Measurements from ENCODE around the gene SPAG7. TPM values are rescaled to one million over a fixed set of nuclear protein-coding genes. Genes with fewer than 3 reads are reported as not detected.
A peak's percentile ranks its signal among the peaks of the same experiment; 100 is the strongest.
"Not testable (repeated sequence)": the region's sequence is repeated elsewhere in the genome, so short reads cannot be mapped to it uniquely, and the experiment has no call there.

SPAG7 gene

DNA sequence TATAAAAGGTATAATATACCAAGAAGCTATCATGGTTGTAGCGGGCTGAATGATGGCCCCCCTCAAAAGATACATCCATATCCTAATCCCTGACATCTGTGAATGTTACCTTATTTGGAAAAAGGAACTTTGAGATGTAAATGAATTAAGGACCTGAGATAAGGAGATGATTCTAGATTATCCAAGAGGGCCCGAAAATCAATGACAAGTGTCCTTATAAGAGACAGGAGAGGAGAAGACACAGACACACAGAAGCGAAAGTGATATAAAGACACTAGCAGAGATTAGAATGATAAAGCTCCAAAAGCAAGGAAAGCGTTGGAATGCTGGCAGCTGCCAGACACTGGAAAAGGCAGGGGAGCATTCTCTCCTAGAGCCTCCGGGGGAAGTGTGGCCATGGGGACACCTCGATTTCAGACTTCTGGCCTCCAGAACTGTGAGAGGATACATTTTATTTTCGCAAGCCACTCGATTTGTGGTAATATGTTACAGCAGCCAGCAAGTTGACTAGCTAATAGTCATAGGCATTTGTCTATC is 48.0 kb downstream of the SPAG7 start:
- H3K23ac ChIP-seq (ENCODE audit: low read depth, low read length, poor library complexity) = no peak overlapping the region
- H2BK15ac ChIP-seq (ENCODE audit: low read length) = no peak overlapping the region
- no peaks in the 10 kb centered on the region for H3K9me3 ChIP-seq (replicated peaks in 1 of 2; ENCODE audit: control insufficient read depth in 2 of 2, insufficient read depth in 1 of 2, low read depth in 1 of 2, low read length in 2 of 2)
- no peak overlapping the region for H2AK5ac ChIP-seq (ENCODE audit: low read depth, low read length)
- H4K8ac ChIP-seq (ENCODE audit: low read depth, low read length) = no peak overlapping the region
- no peaks in the 10 kb centered on the region for H3K4me1 ChIP-seq (ENCODE audit: control insufficient read depth in 2 of 2, insufficient read depth in 1 of 2, low read depth in 1 of 2, low read length in 2 of 2)
- H2BK120ac ChIP-seq (ENCODE audit: low read depth, low read length) = no peak overlapping the region
- H3K18ac ChIP-seq (ENCODE audit: low read length) = no peak overlapping the region
- H3K9ac ChIP-seq (ENCODE audit: low read depth, low read length, poor library complexity) = no peak overlapping the region
- H3K27me3 ChIP-seq (ENCODE audit: control insufficient read depth in 3 of 3, insufficient read depth in 3 of 3, low read depth in 1 of 3, low read length in 3 of 3) = no peaks in the 10 kb centered on the region
- no peak overlapping the region for H4K91ac ChIP-seq (ENCODE audit: low read depth, low read length, poor library complexity)
- H2BK12ac ChIP-seq (ENCODE audit: low read length) = no peak overlapping the region
- no peak overlapping the region for H3K27ac ChIP-seq (replicated peaks; ENCODE audit: low read length)
- H3K14ac ChIP-seq (ENCODE audit: low read length) = no peak overlapping the region
- no peak overlapping the region for H3K4me2 ChIP-seq (ENCODE audit: insufficient read depth, low read length, poor library complexity, severe bottlenecking)
- no peak for DNase-seq (ENCODE audit: low spot score)
- H3K4ac ChIP-seq (ENCODE audit: low read length) = no peak overlapping the region
- no CpG with 5 or more reads among the region's 8 CpGs for WGBS, 2 donors (ENCODE audit: extremely low coverage in 2 of 2, insufficient read length in 2 of 2, insufficient replicate concordance in 1 of 2)
- H3K79me1 ChIP-seq (ENCODE audit: low read depth, low read length) = no peaks in the 10 kb centered on the region
- H3K36me3 ChIP-seq (replicated peaks in 1 of 2; ENCODE audit: control insufficient read depth in 2 of 2, insufficient read depth in 2 of 2, low read length in 2 of 2) = no peaks in the 10 kb centered on the region
- H3K4me3 ChIP-seq (ENCODE audit: low read length in 2 of 2) = no peak overlapping the region
- no peak overlapping the region for H2BK5ac ChIP-seq (ENCODE audit: low read length)
- H2AFZ ChIP-seq (ENCODE audit: low read length) = peak overlapping the region; percentile 52

- not testable (repeated sequence) for DNase-seq (ENCODE audit: low spot score); H3K14ac ChIP-seq (ENCODE audit: low read length); H2BK120ac ChIP-seq (ENCODE audit: low read depth, low read length); H2BK15ac ChIP-seq (ENCODE audit: low read length); H3K9ac ChIP-seq (ENCODE audit: low read depth, low read length, poor library complexity); H3K27me3 ChIP-seq (ENCODE audit: control insufficient read depth in 3 of 3, insufficient read depth in 3 of 3, low read depth in 1 of 3, low read length in 3 of 3); H2BK5ac ChIP-seq (ENCODE audit: low read length); H3K9me3 ChIP-seq (replicated peaks in 1 of 2; ENCODE audit: control insufficient read depth in 2 of 2, insufficient read depth in 1 of 2, low read depth in 1 of 2, low read length in 2 of 2); H3K4me3 ChIP-seq (ENCODE audit: low read length in 2 of 2); H3K79me1 ChIP-seq (ENCODE audit: low read depth, low read length); H3K4me2 ChIP-seq (ENCODE audit: insufficient read depth, low read length, poor library complexity, severe bottlenecking); H2BK12ac ChIP-seq (ENCODE audit: low read length); H3K18ac ChIP-seq (ENCODE audit: low read length); H2AFZ ChIP-seq (ENCODE audit: low read length); H3K23ac ChIP-seq (ENCODE audit: low read depth, low read length, poor library complexity); H4K91ac ChIP-seq (ENCODE audit: low read depth, low read length, poor library complexity); H3K4me1 ChIP-seq (ENCODE audit: control insufficient read depth in 2 of 2, insufficient read depth in 1 of 2, low read depth in 1 of 2, low read length in 2 of 2); H4K8ac ChIP-seq (ENCODE audit: low read depth, low read length); H3K36me3 ChIP-seq (replicated peaks in 1 of 2; ENCODE audit: control insufficient read depth in 2 of 2, insufficient read depth in 2 of 2, low read length in 2 of 2); H2AK5ac ChIP-seq (ENCODE audit: low read depth, low read length); H3K27ac ChIP-seq (replicated peaks; ENCODE audit: low read length); H3K4ac ChIP-seq (ENCODE audit: low read length)
- no CpG with 5 or more reads among the region's 4 CpGs for WGBS, 2 donors (ENCODE audit: extremely low coverage in 2 of 2, insufficient read length in 2 of 2, insufficient replicate concordance in 1 of 2)
Observed at GRCh38 chr17:4914551-4914950, 53.1 kb downstream of the SPAG7 start.

DNA sequence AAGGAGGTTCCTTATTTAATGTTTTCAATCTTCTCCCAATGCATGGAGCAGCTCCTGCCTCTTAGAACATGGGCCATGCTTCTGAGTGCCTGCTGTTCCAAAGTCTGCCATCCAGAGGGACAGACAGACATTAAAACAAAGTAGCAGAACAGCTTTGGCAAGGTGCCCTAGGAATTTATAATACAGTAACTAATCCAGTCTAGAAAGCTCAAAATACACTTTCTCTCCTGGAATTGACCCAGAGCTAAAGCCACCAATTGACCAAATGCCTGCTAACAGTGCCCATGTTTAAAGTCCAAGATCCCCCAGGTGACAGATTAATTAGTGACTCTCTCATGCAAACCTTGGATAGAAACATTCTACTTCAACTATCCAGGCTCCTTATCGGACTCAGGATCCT is 53.6 kb downstream of the SPAG7 start:
- Histone ChIP-seq H2BK5ac (ENCODE audit: low read length) (no peak overlapping the region), H3K4me3 (ENCODE audit: low read length in 2 of 2) (no peak overlapping the region), H2BK120ac (ENCODE audit: low read depth, low read length) (no peak overlapping the region), H2BK12ac (ENCODE audit: low read length) (no peak overlapping the region), H3K9me3 (replicated peaks in 1 of 2; ENCODE audit: control insufficient read depth in 2 of 2, insufficient read depth in 1 of 2, low read depth in 1 of 2, low read length in 2 of 2) (no peaks in the 10 kb centered on the region), H3K18ac (ENCODE audit: low read length) (no peak overlapping the region), H3K79me1 (ENCODE audit: low read depth, low read length) (no peaks in the 10 kb centered on the region), H3K9ac (ENCODE audit: low read depth, low read length, poor library complexity) (no peak overlapping the region), H2AK5ac (ENCODE audit: low read depth, low read length) (no peak overlapping the region), H3K27me3 (ENCODE audit: control insufficient read depth in 3 of 3, insufficient read depth in 3 of 3, low read depth in 1 of 3, low read length in 3 of 3) (no peaks in the 10 kb centered on the region), H2BK15ac (ENCODE audit: low read length) (no peak overlapping the region), H3K4me2 (ENCODE audit: insufficient read depth, low read length, poor library complexity, severe bottlenecking) (no peak overlapping the region), H3K23ac (ENCODE audit: low read depth, low read length, poor library complexity) (no peak overlapping the region), H4K8ac (ENCODE audit: low read depth, low read length) (no peak overlapping the region), H4K91ac (ENCODE audit: low read depth, low read length, poor library complexity) (no peak overlapping the region), H3K4ac (ENCODE audit: low read length) (no peak overlapping the region), H3K4me1 (ENCODE audit: control insufficient read depth in 2 of 2, insufficient read depth in 1 of 2, low read depth in 1 of 2, low read length in 2 of 2) (peaks cover 0 to 2% of the 10 kb centered on the region in 2 donors), H3K27ac (replicated peaks; ENCODE audit: low read length) (no peak overlapping the region), H3K36me3 (replicated peaks in 1 of 2; ENCODE audit: control insufficient read depth in 2 of 2, insufficient read depth in 2 of 2, low read length in 2 of 2) (no peaks in the 10 kb centered on the region), H2AFZ (ENCODE audit: low read length) (no peak overlapping the region), H3K14ac (ENCODE audit: low read length) (no peak overlapping the region)
- DNase-seq (ENCODE audit: low spot score) = no peak
- WGBS, 2 donors (ENCODE audit: extremely low coverage in 2 of 2, insufficient read length in 2 of 2, insufficient replicate concordance in 1 of 2) = no CpG with 5 or more reads among the region's 1 CpG

Small RNA genes lying within 50 kb of the gene (small RNA-seq; reads per million reads assigned to genes)
- gene MIR6864 (ENCODE audit: insufficient read depth) (not detected), gene MIR6865 (ENCODE audit: insufficient read depth) (not detected)

Measured in neuronal stem cell (in vitro differentiated cells).